ENCODE data around the gene KCNQ1. TPM values are rescaled to one million over a fixed set of nuclear protein-coding genes. Genes with fewer than 3 reads are reported as not detected.

KCNQ1 gene
- total and polyA plus RNA-seq, 2 donors (not counting 1 experiment from before 2014, with no cell fraction given): 21.5 to 28.8 TPM

GRCh38 chr11:2731130-2732125, 286.6 kb downstream of the KCNQ1 start:
- Mint-ChIP-seq H3K9me3 (ENCODE audit: insufficient read depth) (no peaks in the 10 kb centered on the region), H3K4me3 (no peak overlapping the region), H3K27me3 (no peaks in the 10 kb centered on the region), H3K27ac (no peak overlapping the region), H3K4me1 (no peaks in the 10 kb centered on the region)
- Histone ChIP-seq H3K27ac (ENCODE audit: low read length in 2 of 2) (no peak overlapping the region), H3K4me2 (replicated peaks; ENCODE audit: low read depth, low read length, poor library complexity, severe bottlenecking) (no peak overlapping the region), H3K9ac (ENCODE audit: low read length) (no peak overlapping the region), H3K9me3 (ENCODE audit: control extremely low read depth in 1 of 3, control insufficient read depth in 2 of 3, insufficient read depth in 1 of 3, low read length in 2 of 3) (peaks cover 0 to 4% (median 0%) of the 10 kb centered on the region in 3 donors), H3K79me2 (ENCODE audit: control insufficient read depth, insufficient read depth, low read length) (no peaks in the 10 kb centered on the region), H3K36me3 (replicated peaks in 1 of 2; ENCODE audit: control extremely low read depth in 1 of 2, control insufficient read depth in 1 of 2, extremely low read depth in 1 of 2, insufficient read depth in 2 of 2, low read length in 1 of 2) (no peaks in the 10 kb centered on the region), H2AFZ (ENCODE audit: insufficient read depth, low read depth, low read length, poor library complexity, severe bottlenecking) (no peak overlapping the region), H3K27me3 (replicated peaks in 1 of 4; ENCODE audit: control extremely low read depth in 1 of 4, control insufficient read depth in 3 of 4, insufficient read depth in 4 of 4, low read length in 3 of 4) (no peaks in the 10 kb centered on the region), H3K4me3 (ENCODE audit: control extremely low read depth in 1 of 5, extremely low read depth in 1 of 5, insufficient read depth in 1 of 5, low read depth in 2 of 5, low read length in 4 of 5) (no peak overlapping the region), H4K20me1 (ENCODE audit: control insufficient read depth, insufficient read depth, low read length, poor library complexity, severe bottlenecking) (no peaks in the 10 kb centered on the region), H3K4me1 (ENCODE audit: control insufficient read depth in 2 of 2, insufficient read depth in 2 of 2, low read length in 2 of 2) (no peaks in the 10 kb centered on the region)
- ATAC-seq (ENCODE audit: low read depth) (no peak), DNase-seq (no peak)
- intact Hi-C loops (cut with micrococcal nuclease): no loop called here
- 89% methylated on average over 25 of the region's 28 CpGs for WGBS (ENCODE audit: insufficient coverage)
- CTCF ChIA-PET: no interaction called here
- TF ChIP-seq EZH2 (IDR thresholded peaks at IDR 0.05; ENCODE audit: borderline replicate concordance, insufficient read depth, low read depth, low read length, poor library complexity, severe bottlenecking): no peak
- no peak for TF ChIP-seq CTCF (IDR thresholded peaks at IDR 0.05)
- POLR2A ChIA-PET: no interaction called here

GRCh38 chr11:2732261-2732939, 287.6 kb downstream of the KCNQ1 start:
- DNase-seq (no peak), ATAC-seq (ENCODE audit: low read depth) (no peak)
- no peak overlapping the region for H3K4me2 ChIP-seq (replicated peaks; ENCODE audit: low read depth, low read length, poor library complexity, severe bottlenecking)

More at GRCh38 chr11:2732261-2732939, 287.6 kb downstream of the KCNQ1 start:
- intact Hi-C loops (cut with micrococcal nuclease): no loop called here
- TF ChIP-seq CTCF (IDR thresholded peaks at IDR 0.05) (no peak), EZH2 (IDR thresholded peaks at IDR 0.05; ENCODE audit: borderline replicate concordance, insufficient read depth, low read depth, low read length, poor library complexity, severe bottlenecking) (no peak)
- Histone ChIP-seq H3K36me3 (replicated peaks in 1 of 2; ENCODE audit: control extremely low read depth in 1 of 2, control insufficient read depth in 1 of 2, extremely low read depth in 1 of 2, insufficient read depth in 2 of 2, low read length in 1 of 2) (no peaks in the 10 kb centered on the region), H3K4me3 (ENCODE audit: control extremely low read depth in 1 of 5, extremely low read depth in 1 of 5, insufficient read depth in 1 of 5, low read depth in 2 of 5, low read length in 4 of 5) (no peak overlapping the region), H3K9me3 (ENCODE audit: control extremely low read depth in 1 of 3, control insufficient read depth in 2 of 3, insufficient read depth in 1 of 3, low read length in 2 of 3) (no peaks in the 10 kb centered on the region), H3K79me2 (ENCODE audit: control insufficient read depth, insufficient read depth, low read length) (no peaks in the 10 kb centered on the region), H2AFZ (ENCODE audit: insufficient read depth, low read depth, low read length, poor library complexity, severe bottlenecking) (no peak overlapping the region), H3K27me3 (replicated peaks in 1 of 4; ENCODE audit: control extremely low read depth in 1 of 4, control insufficient read depth in 3 of 4, insufficient read depth in 4 of 4, low read length in 3 of 4) (no peaks in the 10 kb centered on the region), H3K27ac (ENCODE audit: low read length in 2 of 2) (no peak overlapping the region), H4K20me1 (ENCODE audit: control insufficient read depth, insufficient read depth, low read length, poor library complexity, severe bottlenecking) (no peaks in the 10 kb centered on the region), H3K4me1 (ENCODE audit: control insufficient read depth in 2 of 2, insufficient read depth in 2 of 2, low read length in 2 of 2) (no peaks in the 10 kb centered on the region), H3K9ac (ENCODE audit: low read length) (no peak overlapping the region)
- ChIA-PET POLR2A (no interaction called here), CTCF (no interaction called here)
- 91% methylated on average over 25 of the region's 32 CpGs for WGBS (ENCODE audit: insufficient coverage)
- no peaks in the 10 kb centered on the region for H3K27me3 Mint-ChIP-seq
- H3K4me1 Mint-ChIP-seq: no peaks in the 10 kb centered on the region
- H3K27ac Mint-ChIP-seq: no peak overlapping the region
- no peaks in the 10 kb centered on the region for H3K9me3 Mint-ChIP-seq (ENCODE audit: insufficient read depth)
- H3K4me3 Mint-ChIP-seq: no peak overlapping the region

All from B cell (primary cell).